Neutrophil (primary cell): ENCODE measurements around the gene USP31.

Experiments
- H3K27ac ChIP-seq: fragments of 200-600 bp; sonication (generic); 2 replicates; pipeline ENCODE4 v1.5.1; 2016; ENCODE audit warnings: mild to moderate bottlenecking, moderate library complexity
- H3K27me3 ChIP-seq: fragments of 200-600 bp; sonication (generic); 2 replicates; pipeline ENCODE4 v1.6.0; 2016; ENCODE audit warnings: mild to moderate bottlenecking
- H3K36me3 ChIP-seq: fragments of 200-600 bp; sonication (generic); 2 replicates; pipeline ENCODE4 v1.5.1; 2017
- H3K4me1 ChIP-seq, 2 experiments: fragments of 200-600 bp in 1 of 2; sonication (generic) in 1 of 2; 1 replicate in 1 of 2; 2 replicates in 1 of 2; pipeline versions ENCODE4 v1.5.1 to v1.6.1; 2013 to 2016; ENCODE audit warnings: low read depth in 1 of 2, low read length in 1 of 2, mild to moderate bottlenecking in 1 of 2, moderate library complexity in 1 of 2; ENCODE audit not compliant: control insufficient read depth in 1 of 2, insufficient read depth in 1 of 2
- H3K4me3 ChIP-seq, 2 experiments: fragments of 200-600 bp in 1 of 2; sonication (generic) in 1 of 2; 1 replicate in 1 of 2; 2 replicates in 1 of 2; pipeline ENCODE4 v1.5.1; 2013 to 2016; ENCODE audit warnings: low read depth in 1 of 2, low read length in 1 of 2, mild to moderate bottlenecking in 1 of 2, moderate library complexity in 1 of 2
- H3K9me3 ChIP-seq: fragments of 200-600 bp; sonication (generic); 2 replicates; pipeline ENCODE4 v1.5.1; 2016
- CTCF ChIP-seq: fragments of 200-600 bp; sonication (generic); IDR thresholded peaks from 2 replicates; pipeline ENCODE4 v1.5.1; 2016; ENCODE audit warnings: antibody characterized with exemption

The USP31 gene

GRCh38 chr16:23081675-23082119 is 67.6 kb downstream of the USP31 start:
- Histone ChIP-seq H3K27ac (no peak overlapping the region), H3K9me3 (no peaks in the 10 kb centered on the region), H3K36me3 (peaks cover 26% of the 10 kb centered on the region), H3K27me3 (no peaks in the 10 kb centered on the region), H3K4me3 (no peak overlapping the region), H3K4me1 (peaks cover 0 to 4% of the 10 kb centered on the region in 2 experiments)
- no peak for TF ChIP-seq CTCF

DNA sequence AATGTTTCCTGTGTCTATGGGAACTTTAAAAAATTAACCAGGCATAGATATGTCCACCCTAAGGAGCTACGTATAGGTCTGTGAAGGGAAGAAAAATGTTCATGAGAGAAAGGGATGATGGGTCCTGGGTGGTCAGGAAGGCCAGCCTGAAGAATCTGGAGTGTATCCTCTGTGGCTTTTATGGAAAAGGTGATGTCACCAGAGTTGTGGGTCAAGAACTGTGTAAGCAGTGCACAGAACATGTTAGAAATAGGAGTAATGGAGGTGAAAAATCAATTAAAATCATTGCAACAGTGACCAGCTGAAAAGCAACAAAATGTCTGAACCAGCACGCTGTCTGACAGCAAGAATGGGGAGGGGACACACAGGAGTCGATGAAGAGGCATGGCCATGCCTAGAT is 68.5 kb downstream of the USP31 start:
- Histone ChIP-seq H3K4me1 (no peaks in the 10 kb centered on the region), H3K4me3 (no peak overlapping the region), H3K9me3 (no peaks in the 10 kb centered on the region), H3K36me3 (peaks cover 26% of the 10 kb centered on the region), H3K27ac (no peak overlapping the region), H3K27me3 (no peaks in the 10 kb centered on the region)
- no peak for TF ChIP-seq CTCF

GRCh38 chr16:23080329-23080728 is 68.9 kb downstream of the USP31 start:
- peaks cover 26% of the 10 kb centered on the region for H3K36me3 ChIP-seq
- H3K27me3 ChIP-seq: no peaks in the 10 kb centered on the region
- TF ChIP-seq CTCF: no peak
- H3K27ac ChIP-seq: no peak overlapping the region
- no peak overlapping the region for H3K4me3 ChIP-seq
- no peaks in the 10 kb centered on the region for H3K4me1 ChIP-seq
- H3K9me3 ChIP-seq: no peaks in the 10 kb centered on the region

DNA sequence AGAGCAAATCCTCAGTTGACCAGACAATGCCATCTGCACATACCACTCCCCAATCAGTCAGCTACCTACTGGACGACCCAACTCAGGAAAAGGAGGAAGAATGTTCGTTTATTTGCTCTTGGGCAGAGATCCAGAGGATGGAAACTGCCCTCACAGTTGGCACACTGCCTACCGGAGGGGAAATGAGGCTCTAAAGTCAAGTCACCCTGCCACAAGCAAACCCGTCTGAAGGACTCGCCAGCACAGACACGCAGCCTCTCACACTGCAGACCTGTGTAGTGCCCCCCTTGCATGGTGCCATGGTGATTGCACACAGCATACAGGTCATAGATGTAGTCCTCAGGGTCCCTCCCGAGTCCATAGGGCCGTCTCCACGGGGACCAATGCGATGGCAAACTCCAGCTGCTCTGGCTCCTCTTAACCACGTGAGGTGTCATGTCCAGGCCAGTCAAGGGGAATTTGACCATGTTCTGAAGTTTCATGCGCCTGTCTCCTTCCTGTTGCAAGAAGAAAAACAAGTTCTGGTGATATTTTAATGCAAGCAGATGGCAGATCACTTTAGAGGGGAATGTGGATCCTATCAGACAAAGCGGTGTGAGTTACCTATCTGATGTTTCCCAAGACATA is 69.5 kb downstream of the USP31 start:
- Histone ChIP-seq H3K27ac (no peak overlapping the region), H3K4me1 (no peaks in the 10 kb centered on the region), H3K27me3 (no peaks in the 10 kb centered on the region), H3K4me3 (no peak overlapping the region), H3K36me3 (peaks cover 26% of the 10 kb centered on the region), H3K9me3 (no peaks in the 10 kb centered on the region)
- TF ChIP-seq CTCF: no peak

DNA sequence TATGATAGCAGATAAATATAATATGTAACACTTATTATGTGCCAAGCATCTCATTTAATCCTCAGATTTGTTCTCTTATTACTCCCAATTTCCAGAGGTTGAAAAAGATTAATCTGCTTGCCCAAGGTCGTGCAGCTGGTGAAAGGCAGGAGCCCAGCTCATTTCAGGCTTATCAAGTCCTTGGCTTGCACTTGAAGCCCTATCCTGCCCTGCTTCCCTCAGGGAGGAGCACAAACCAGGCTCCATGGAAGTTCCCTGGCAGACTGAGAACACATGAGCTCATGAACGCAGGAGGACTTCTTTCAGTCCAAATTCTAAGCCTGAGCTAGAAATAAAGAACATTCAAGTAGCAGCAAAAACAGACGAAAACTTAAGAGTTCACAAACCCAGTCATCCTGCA is 74.8 kb downstream of the USP31 start:
- no peak for TF ChIP-seq CTCF
- H3K4me1 ChIP-seq: no peaks in the 10 kb centered on the region
- H3K36me3 ChIP-seq: peaks cover 23% of the 10 kb centered on the region
- no peak overlapping the region for H3K4me3 ChIP-seq
- no peaks in the 10 kb centered on the region for H3K27me3 ChIP-seq
- no peaks in the 10 kb centered on the region for H3K9me3 ChIP-seq
- no peak overlapping the region for H3K27ac ChIP-seq
